Measurements from ENCODE around the gene COL4A2.

The COL4A2 gene

DNA sequence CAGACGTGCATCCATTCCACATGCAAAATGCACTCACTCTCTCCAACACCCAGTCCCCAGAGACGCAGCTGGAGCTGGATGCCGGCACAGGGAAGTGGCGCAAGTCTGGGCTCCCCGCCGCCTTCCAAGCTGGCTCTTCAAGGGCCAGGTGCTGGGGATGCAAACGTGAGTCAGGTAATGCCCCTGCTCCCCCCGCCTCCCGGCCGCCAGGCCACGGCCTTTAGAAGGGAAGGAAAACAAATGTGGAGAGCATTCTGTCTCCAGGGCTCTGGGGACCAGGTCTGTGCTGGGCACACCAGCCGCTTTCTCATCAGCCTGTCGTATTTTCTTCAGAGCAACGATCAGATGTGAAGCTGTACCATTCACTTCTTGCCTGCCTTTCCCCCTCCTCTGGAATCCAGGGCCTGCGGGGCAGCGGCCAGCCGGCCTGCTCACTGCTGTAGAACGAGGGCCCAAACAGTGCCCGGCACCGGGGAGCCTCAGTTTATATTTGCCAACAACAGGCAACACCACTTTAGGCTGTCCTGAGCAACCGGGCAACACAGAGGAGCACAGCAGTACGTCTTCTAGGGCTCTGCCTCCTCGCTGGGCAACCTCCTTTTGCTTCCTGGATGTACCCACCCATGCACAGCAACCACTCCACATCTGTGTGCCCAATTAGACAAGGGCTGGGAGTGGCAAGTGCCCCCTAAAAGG, 250.7 kb downstream of the COL4A2 start:
- DNase-seq (ENCODE audit: low read depth in 2 of 2): no peak

DNA sequence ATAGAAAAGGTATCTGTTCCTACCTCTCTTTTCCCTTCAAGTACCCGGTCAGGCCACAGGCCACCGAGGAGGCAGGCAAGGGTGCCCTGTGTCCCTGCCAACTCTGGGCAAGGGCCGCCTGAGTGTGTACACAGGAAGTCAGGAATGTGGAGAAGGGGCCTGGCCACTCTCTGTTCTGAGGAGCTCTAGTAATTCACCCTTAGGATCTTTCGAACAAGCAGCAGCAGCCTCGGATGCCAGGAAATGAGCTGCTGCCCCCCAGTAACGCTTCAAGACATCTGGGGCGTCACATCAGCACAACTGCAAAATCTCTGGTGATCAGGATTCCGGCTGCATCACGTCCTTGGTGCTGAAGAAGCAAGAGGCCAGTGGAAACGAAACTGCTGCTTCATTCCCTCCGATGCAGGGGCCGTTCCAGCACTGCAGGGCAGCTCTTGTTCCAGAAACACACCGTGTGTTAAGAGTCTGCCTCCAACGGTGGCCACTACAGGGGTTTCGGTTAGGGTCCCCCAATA, 252.4 kb downstream of the COL4A2 start:
- no peak for DNase-seq (ENCODE audit: low read depth in 2 of 2)

DNA sequence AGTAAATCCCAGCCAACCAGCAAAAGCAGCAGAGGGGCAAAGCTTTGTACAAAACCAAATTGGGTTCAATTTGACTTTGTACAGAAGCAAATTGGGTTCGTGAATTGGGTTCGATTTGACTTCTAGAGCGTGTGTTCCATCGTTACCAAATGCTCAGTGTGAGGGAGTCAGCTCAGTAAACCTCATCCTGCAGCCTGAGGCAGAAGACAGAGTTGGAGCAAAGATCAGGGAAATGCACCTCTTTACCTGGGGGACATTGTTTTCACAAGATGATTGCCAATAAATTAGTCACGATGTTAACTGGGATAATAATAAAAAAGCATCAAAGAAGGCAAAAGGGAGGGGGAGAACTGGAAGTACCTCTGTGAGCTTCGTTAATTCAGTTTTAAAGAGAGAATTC, 252.9 kb downstream of the COL4A2 start:
- DNase-seq (ENCODE audit: low read depth in 2 of 2): no peak

- DNase-seq (ENCODE audit: low read depth in 2 of 2): no peak
Observed at GRCh38 chr13:110560601-110561343, 253.7 kb downstream of the COL4A2 start.

DNA sequence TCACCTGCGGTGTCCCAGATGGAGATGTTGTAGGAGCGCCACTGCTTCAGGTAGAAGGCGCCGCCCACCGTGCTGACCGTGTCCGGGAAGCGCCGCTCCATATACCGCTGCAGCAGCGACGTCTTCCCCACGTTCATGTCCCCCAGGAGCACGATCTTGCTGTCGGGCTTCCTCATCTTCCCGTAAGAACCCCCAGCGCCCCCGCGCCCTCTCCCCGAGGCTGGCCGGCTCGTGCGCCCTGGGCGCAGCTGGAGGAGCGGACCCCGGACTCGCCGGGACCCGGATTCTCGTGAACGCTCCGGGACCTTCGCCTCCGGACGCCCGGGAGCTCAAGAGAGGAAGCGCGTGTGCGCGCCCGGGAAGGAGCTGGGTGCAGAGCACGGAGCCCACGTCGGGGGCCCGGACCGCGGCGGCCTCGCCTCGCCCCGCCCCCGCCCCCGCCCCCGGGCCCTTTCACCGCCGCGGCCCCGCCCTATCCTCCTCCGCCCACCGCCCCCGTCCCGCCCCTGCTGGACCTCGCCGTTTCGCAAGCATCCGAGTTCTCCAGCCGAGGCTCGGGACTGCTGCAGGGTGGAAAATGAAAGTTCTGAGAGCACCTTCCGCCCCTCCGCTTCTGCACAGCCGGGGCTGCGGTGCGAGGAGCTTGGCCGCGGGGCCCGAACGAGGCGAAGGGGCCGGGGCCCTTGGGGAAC, 254.4 kb downstream of the COL4A2 start, which contains the start of gene RAB20:
Gene RAB20 (minus strand): TSS at position 379 of the 692 bp plus-strand sequence. CDS start 203 bp downstream, at position 176.
- DNase-seq (ENCODE audit: low read depth in 2 of 2): peak; percentile 30 to 34

- DNase-seq (ENCODE audit: low read depth in 2 of 2): no peak
Observed at GRCh38 chr13:110562036-110562597, 255.0 kb downstream of the COL4A2 start.
